Measurements from ENCODE around the gene KCNK15.

KCNK15 gene

GRCh38 chr20:44737116-44737515 lies 8.5 kb upstream of the KCNK15 start:
- Mint-ChIP-seq H3K27me3 (ENCODE audit: low read depth) (no peaks in the 10 kb centered on the region), H3K9me3 (peaks cover 11% of the 10 kb centered on the region), H3K4me3 (no peak overlapping the region), H3K4me1 (ENCODE audit: low read depth) (peaks cover 26% of the 10 kb centered on the region), H3K27ac (no peak overlapping the region), H3K36me3 (ENCODE audit: low read depth) (peaks cover 13% of the 10 kb centered on the region)

- Mint-ChIP-seq H3K27me3 (ENCODE audit: low read depth) (no peaks in the 10 kb centered on the region), H3K4me1 (ENCODE audit: low read depth) (peaks cover 18% of the 10 kb centered on the region), H3K27ac (peak overlapping the region; percentile 67), H3K36me3 (ENCODE audit: low read depth) (peaks cover 13% of the 10 kb centered on the region), H3K4me3 (peak overlapping the region; percentile 77), H3K9me3 (peaks cover 11% of the 10 kb centered on the region)
Measured at GRCh38 chr20:44738813-44739477, 6.7 kb upstream of the KCNK15 start.

- H3K4me3 Mint-ChIP-seq, result no peak overlapping the region
- H3K4me1 Mint-ChIP-seq (ENCODE audit: low read depth), result peaks cover 20% of the 10 kb centered on the region
- peaks cover 11% of the 10 kb centered on the region for H3K9me3 Mint-ChIP-seq
- peaks cover 6% of the 10 kb centered on the region for H3K27me3 Mint-ChIP-seq (ENCODE audit: low read depth)
- peaks cover 13% of the 10 kb centered on the region for H3K36me3 Mint-ChIP-seq (ENCODE audit: low read depth)
- H3K27ac Mint-ChIP-seq, result no peak overlapping the region
Measured at GRCh38 chr20:44739942-44740341, 5.7 kb upstream of the KCNK15 start.

GRCh38 chr20:44742304-44743079 lies 3.2 kb upstream of the KCNK15 start:
- H3K4me3 Mint-ChIP-seq, result no peak overlapping the region
- H3K27ac Mint-ChIP-seq, result no peak overlapping the region
- H3K4me1 Mint-ChIP-seq (ENCODE audit: low read depth), result peaks cover 15% of the 10 kb centered on the region
- peaks cover under 1% of the 10 kb centered on the region for H3K9me3 Mint-ChIP-seq
- peaks cover 6% of the 10 kb centered on the region for H3K36me3 Mint-ChIP-seq (ENCODE audit: low read depth)
- H3K27me3 Mint-ChIP-seq (ENCODE audit: low read depth), result peaks cover 21% of the 10 kb centered on the region

- peaks cover 14% of the 10 kb centered on the region for H3K4me1 Mint-ChIP-seq (ENCODE audit: low read depth)
Measured at GRCh38 chr20:44743080-44743701, 2.5 kb upstream of the KCNK15 start.

GRCh38 chr20:44743916-44744655 lies 1.6 kb upstream of the KCNK15 start:
- Mint-ChIP-seq H3K4me1 (ENCODE audit: low read depth) (peaks cover 9% of the 10 kb centered on the region), H3K27me3 (ENCODE audit: low read depth) (peaks cover 22% of the 10 kb centered on the region), H3K9me3 (no peaks in the 10 kb centered on the region), H3K36me3 (ENCODE audit: low read depth) (no peaks in the 10 kb centered on the region), H3K4me3 (no peak overlapping the region), H3K27ac (no peak overlapping the region)

More at GRCh38 chr20:44743080-44743701, 2.5 kb upstream of the KCNK15 start:
- Mint-ChIP-seq H3K9me3 (no peaks in the 10 kb centered on the region), H3K27me3 (ENCODE audit: low read depth) (peaks cover 22% of the 10 kb centered on the region), H3K36me3 (ENCODE audit: low read depth) (peaks cover 4% of the 10 kb centered on the region), H3K4me3 (no peak overlapping the region), H3K27ac (no peak overlapping the region)

- Mint-ChIP-seq H3K9me3 (no peaks in the 10 kb centered on the region), H3K36me3 (ENCODE audit: low read depth) (no peaks in the 10 kb centered on the region), H3K27me3 (ENCODE audit: low read depth) (peaks cover 27% of the 10 kb centered on the region), H3K4me3 (peak overlapping the region; percentile 72), H3K4me1 (ENCODE audit: low read depth) (peaks cover 9% of the 10 kb centered on the region), H3K27ac (peak overlapping the region; percentile 24)
Measured at GRCh38 chr20:44745122-44745597, 505 bp upstream of the KCNK15 start.

- peak overlapping the region; percentile 80 for H3K4me3 Mint-ChIP-seq
- H3K4me1 Mint-ChIP-seq (ENCODE audit: low read depth), result peaks cover 9% of the 10 kb centered on the region
Measured at GRCh38 chr20:44746367-44747165, 901 bp downstream of the KCNK15 start.

GRCh38 chr20:44747166-44748004 lies 1.7 kb downstream of the KCNK15 start:
- H3K4me3 Mint-ChIP-seq, result peak overlapping the region; percentile 70
- H3K27ac Mint-ChIP-seq, result peak overlapping the region; percentile 71
- no peaks in the 10 kb centered on the region for H3K9me3 Mint-ChIP-seq

More at GRCh38 chr20:44746367-44747165, 901 bp downstream of the KCNK15 start:
- Mint-ChIP-seq H3K36me3 (ENCODE audit: low read depth) (no peaks in the 10 kb centered on the region), H3K27ac (no peak overlapping the region), H3K9me3 (no peaks in the 10 kb centered on the region), H3K27me3 (ENCODE audit: low read depth) (peaks cover 27% of the 10 kb centered on the region)

GRCh38 chr20:44748005-44748370 lies 2.3 kb downstream of the KCNK15 start:
- no peaks in the 10 kb centered on the region for H3K36me3 Mint-ChIP-seq (ENCODE audit: low read depth)
- H3K4me3 Mint-ChIP-seq, result no peak overlapping the region
- H3K27me3 Mint-ChIP-seq (ENCODE audit: low read depth), result peaks cover 27% of the 10 kb centered on the region
- H3K27ac Mint-ChIP-seq, result no peak overlapping the region
- H3K9me3 Mint-ChIP-seq, result no peaks in the 10 kb centered on the region
- H3K4me1 Mint-ChIP-seq (ENCODE audit: low read depth), result peaks cover 9% of the 10 kb centered on the region

More at GRCh38 chr20:44747166-44748004, 1.7 kb downstream of the KCNK15 start:
- H3K36me3 Mint-ChIP-seq (ENCODE audit: low read depth), result no peaks in the 10 kb centered on the region
- H3K4me1 Mint-ChIP-seq (ENCODE audit: low read depth), result peaks cover 9% of the 10 kb centered on the region
- peaks cover 27% of the 10 kb centered on the region for H3K27me3 Mint-ChIP-seq (ENCODE audit: low read depth)

GRCh38 chr20:44750081-44750805 lies 4.6 kb downstream of the KCNK15 start:
- peaks cover 7% of the 10 kb centered on the region for H3K4me1 Mint-ChIP-seq (ENCODE audit: low read depth)
- H3K4me3 Mint-ChIP-seq, result no peak overlapping the region
- no peaks in the 10 kb centered on the region for H3K9me3 Mint-ChIP-seq
- no peaks in the 10 kb centered on the region for H3K36me3 Mint-ChIP-seq (ENCODE audit: low read depth)
- H3K27me3 Mint-ChIP-seq (ENCODE audit: low read depth), result peaks cover 18% of the 10 kb centered on the region
- no peak overlapping the region for H3K27ac Mint-ChIP-seq

GRCh38 chr20:44752099-44752931 lies 6.7 kb downstream of the KCNK15 start:
- no peak overlapping the region for H3K4me3 Mint-ChIP-seq

More at GRCh38 chr20:44752099-44752931, 6.7 kb downstream of the KCNK15 start:
- no peak overlapping the region for H3K27ac Mint-ChIP-seq
- H3K4me1 Mint-ChIP-seq (ENCODE audit: low read depth), result peaks cover 2% of the 10 kb centered on the region
- H3K9me3 Mint-ChIP-seq, result no peaks in the 10 kb centered on the region
- no peaks in the 10 kb centered on the region for H3K36me3 Mint-ChIP-seq (ENCODE audit: low read depth)
- H3K27me3 Mint-ChIP-seq (ENCODE audit: low read depth), result peaks cover 8% of the 10 kb centered on the region
